ENCODE measurements around the gene C2orf78. TPM values are rescaled to one million over a fixed set of nuclear protein-coding genes. Genes with fewer than 3 reads are reported as not detected.
A peak's percentile ranks its signal among the peaks of the same experiment; 100 is the strongest.

The C2orf78 gene
- total RNA-seq, 1 donor from 2014 or later = not detected

- no peaks in the 10 kb centered on the region for H3K9me3 Mint-ChIP-seq (ENCODE audit: low read depth)
- no peak overlapping the region for H3K4me3 Mint-ChIP-seq (ENCODE audit: unreplicated experiment)
- peaks cover 6% of the 10 kb centered on the region for H3K27me3 Mint-ChIP-seq (ENCODE audit: low read depth)
- DNase-seq (ENCODE audit: low spot score) = no peak
- H3K4me1 Mint-ChIP-seq (ENCODE audit: low read depth) = peaks cover 7% of the 10 kb centered on the region
- H3K36me3 Mint-ChIP-seq (ENCODE audit: low read depth) = no peaks in the 10 kb centered on the region
- H3K27ac Mint-ChIP-seq (ENCODE audit: unreplicated experiment) = no peak overlapping the region
- no peak for TF ChIP-seq CTCF (IDR thresholded peaks at IDR 0.05)
Measured at GRCh38 chr2:73821669-73822068, 37.7 kb downstream of the C2orf78 start.

- peaks cover 7% of the 10 kb centered on the region for H3K4me1 Mint-ChIP-seq (ENCODE audit: low read depth)
- no peaks in the 10 kb centered on the region for H3K36me3 Mint-ChIP-seq (ENCODE audit: low read depth)
- H3K27me3 Mint-ChIP-seq (ENCODE audit: low read depth) = peaks cover 6% of the 10 kb centered on the region
- H3K4me3 Mint-ChIP-seq (ENCODE audit: unreplicated experiment) = no peak overlapping the region
- TF ChIP-seq CTCF (IDR thresholded peaks at IDR 0.05) = no peak
- no peak for DNase-seq (ENCODE audit: low spot score)
- no peaks in the 10 kb centered on the region for H3K9me3 Mint-ChIP-seq (ENCODE audit: low read depth)
- H3K27ac Mint-ChIP-seq (ENCODE audit: unreplicated experiment) = no peak overlapping the region
Measured at GRCh38 chr2:73822276-73822675, 38.3 kb downstream of the C2orf78 start.

- no peak for TF ChIP-seq CTCF (IDR thresholded peaks at IDR 0.05)
- Mint-ChIP-seq H3K36me3 (ENCODE audit: low read depth) (no peaks in the 10 kb centered on the region), H3K4me1 (ENCODE audit: low read depth) (peaks cover 7% of the 10 kb centered on the region), H3K27me3 (ENCODE audit: low read depth) (peaks cover 6% of the 10 kb centered on the region), H3K9me3 (ENCODE audit: low read depth) (no peaks in the 10 kb centered on the region), H3K4me3 (ENCODE audit: unreplicated experiment) (no peak overlapping the region), H3K27ac (ENCODE audit: unreplicated experiment) (no peak overlapping the region)
- no peak for DNase-seq (ENCODE audit: low spot score)
Measured at GRCh38 chr2:73822991-73823390, 39.0 kb downstream of the C2orf78 start.

GRCh38 chr2:73823416-73823815, 39.4 kb downstream of the C2orf78 start:
- Mint-ChIP-seq H3K9me3 (ENCODE audit: low read depth) (no peaks in the 10 kb centered on the region), H3K4me3 (ENCODE audit: unreplicated experiment) (no peak overlapping the region), H3K36me3 (ENCODE audit: low read depth) (no peaks in the 10 kb centered on the region), H3K4me1 (ENCODE audit: low read depth) (peaks cover 7% of the 10 kb centered on the region), H3K27ac (ENCODE audit: unreplicated experiment) (no peak overlapping the region), H3K27me3 (ENCODE audit: low read depth) (peaks cover 6% of the 10 kb centered on the region)
- TF ChIP-seq CTCF (IDR thresholded peaks at IDR 0.05) = no peak
- no peak for DNase-seq (ENCODE audit: low spot score)

GRCh38 chr2:73823916-73824523, 40.0 kb downstream of the C2orf78 start:
- Mint-ChIP-seq H3K27ac (ENCODE audit: unreplicated experiment) (no peak overlapping the region), H3K4me3 (ENCODE audit: unreplicated experiment) (no peak overlapping the region), H3K4me1 (ENCODE audit: low read depth) (peaks cover 11% of the 10 kb centered on the region), H3K27me3 (ENCODE audit: low read depth) (peaks cover 6% of the 10 kb centered on the region), H3K9me3 (ENCODE audit: low read depth) (no peaks in the 10 kb centered on the region), H3K36me3 (ENCODE audit: low read depth) (no peaks in the 10 kb centered on the region)
- DNase-seq (ENCODE audit: low spot score) = no peak
- TF ChIP-seq CTCF (IDR thresholded peaks at IDR 0.05) = peak; percentile 98

Data from chondrocyte (in vitro differentiated cells).